GM23338 (cell line): ENCODE measurements around the gene CBFA2T2. TPM values are rescaled to one million over a fixed set of nuclear protein-coding genes. Genes with fewer than 3 reads are reported as not detected.
"Not testable (repeated sequence)": the region's sequence is repeated elsewhere in the genome, so short reads cannot be mapped to it uniquely, and the experiment has no call there.

Experiments used
- ATAC-seq: fragments of 200-7000 bp; cut with Tn5 transposase; 3 replicates; pipeline ENCODE4 v1.9.1; 2020
- DNase-seq: peaks from one replicate; pipeline ENCODE4 v3.0.0-alpha.2; 2015; ENCODE audit warnings: low spot score
- H2AFZ ChIP-seq: fragments of 200-600 bp; sonication (generic); 2 replicates; pipeline ENCODE4 v1.8.0; 2016; ENCODE audit warnings: antibody characterized with exemption, mild to moderate bottlenecking, moderate library complexity
- H3F3A ChIP-seq: fragments of 200-600 bp; sonication (generic); replicated peaks from 2 replicates; pipeline ENCODE4 v1.8.0; 2017; ENCODE audit warnings: antibody characterized with exemption, mixed run types, low read depth
- H3K27ac ChIP-seq: fragments of 200-600 bp; sonication (generic); 2 replicates; pipeline ENCODE4 v1.6.1; 2016; ENCODE audit warnings: low read depth
- H3K27me3 ChIP-seq: fragments of 200-600 bp; sonication (generic); 2 replicates; pipeline ENCODE4 v1.8.0; 2016; ENCODE audit warnings: mild to moderate bottlenecking, mixed run types, moderate library complexity; ENCODE audit not compliant: insufficient read depth
- H3K36me3 ChIP-seq: fragments of 200-600 bp; sonication (generic); 2 replicates; pipeline ENCODE4 v1.8.0; 2016; ENCODE audit warnings: mild to moderate bottlenecking; ENCODE audit not compliant: insufficient read depth
- H3K4me1 ChIP-seq: fragments of 200-600 bp; sonication (generic); 2 replicates; pipeline ENCODE4 v1.8.0; 2016; ENCODE audit warnings: mild to moderate bottlenecking, moderate library complexity; ENCODE audit not compliant: insufficient read depth
- H3K4me2 ChIP-seq: fragments of 200-600 bp; sonication (generic); 2 replicates; pipeline ENCODE4 v1.7.1; 2017; ENCODE audit warnings: mixed run types
- H3K4me3 ChIP-seq: fragments of 200-600 bp; sonication (generic); 2 replicates; pipeline ENCODE4 v1.6.1; 2016; ENCODE audit warnings: mixed run types
- H3K79me2 ChIP-seq: fragments of 200-600 bp; sonication (generic); replicated peaks from 2 replicates; pipeline ENCODE4 v1.8.0; 2017; ENCODE audit warnings: mild to moderate bottlenecking; ENCODE audit not compliant: insufficient read depth
- H3K9me2 ChIP-seq: fragments of 200-600 bp; sonication (generic); 2 replicates; pipeline ENCODE4 v1.8.0; 2017; ENCODE audit not compliant: insufficient read depth
- H4K20me1 ChIP-seq: fragments of 200-600 bp; sonication (generic); replicated peaks from 2 replicates; pipeline ENCODE4 v1.8.0; 2017; ENCODE audit warnings: mild to moderate bottlenecking; ENCODE audit not compliant: insufficient read depth
- H3K27ac Mint-ChIP-seq: 2 replicates; pipeline ENCODE4 v1.8.0; 2020; ENCODE audit warnings: inconsistent platforms, mild to moderate bottlenecking, moderate library complexity, mixed read lengths
- H3K27me3 Mint-ChIP-seq: 3 replicates; pipeline ENCODE4 v1.8.0; 2022; ENCODE audit warnings: low read depth, mild to moderate bottlenecking, moderate library complexity, mixed read lengths, inconsistent platforms; ENCODE audit not compliant: insufficient read depth, poor library complexity
- H3K36me3 Mint-ChIP-seq: 3 replicates; pipeline ENCODE4 v1.8.0; 2021; ENCODE audit warnings: low read depth, mild to moderate bottlenecking, inconsistent platforms, moderate library complexity, mixed read lengths
- H3K4me1 Mint-ChIP-seq: 3 replicates; pipeline ENCODE4 v1.8.0; 2020; ENCODE audit warnings: mild to moderate bottlenecking, inconsistent platforms, mixed read lengths
- H3K4me3 Mint-ChIP-seq: 3 replicates; pipeline ENCODE4 v1.8.0; 2021; ENCODE audit warnings: moderate library complexity, mild to moderate bottlenecking, inconsistent platforms, mixed read lengths
- H3K9me3 Mint-ChIP-seq: 3 replicates; pipeline ENCODE4 v1.8.0; 2020; ENCODE audit warnings: moderate library complexity, mild to moderate bottlenecking, inconsistent platforms, mixed read lengths
- EZH2 ChIP-seq: fragments of 200-600 bp; sonication (generic); IDR thresholded peaks from one replicate; pipeline ENCODE4 v1.8.0; 2017; ENCODE audit warnings: antibody characterized with exemption, mild to moderate bottlenecking, low read depth; ENCODE audit not compliant: unreplicated experiment
- EZH2phosphoT487 ChIP-seq: fragments of 200-600 bp; sonication (generic); IDR thresholded peaks from one replicate; pipeline ENCODE4 v1.8.1; 2018; ENCODE audit warnings: antibody characterized with exemption; ENCODE audit not compliant: unreplicated experiment
- NANOG ChIP-seq: IDR thresholded peaks from 2 replicates; pipeline ENCODE4 v1.6.1; 2016; ENCODE audit warnings: antibody characterized with exemption, borderline replicate concordance
- STAT1 ChIP-seq: IDR thresholded peaks from one replicate; pipeline ENCODE4 v1.6.1; 2016; ENCODE audit warnings: antibody characterized with exemption; ENCODE audit not compliant: unreplicated experiment
- ZNF114 ChIP-seq: fragments of 250-450 bp; sonication (Bioruptor Pico); IDR thresholded peaks from 2 replicates; pipeline ENCODE4 v1.5.0; 2020; ENCODE audit warnings: mild to moderate bottlenecking, moderate library complexity
- ZNF331 ChIP-seq: fragments of 250-450 bp; sonication (Bioruptor Pico); IDR thresholded peaks from 2 replicates; pipeline ENCODE4 v1.5.0; 2020; ENCODE audit warnings: low read depth, mild to moderate bottlenecking, moderate library complexity
- polyA plus RNA-seq: library from polyadenylated mRNA; unstranded; fragments of >200 nt; fragmentation: Nextera tagmentation; extraction: Ambion mirVana; gene quantifications from 2 replicates; pipeline ENCODE4 v1.2.1, GENCODE V29; 2016
- total RNA-seq: library from RNA; depleted of rRNA; stranded (reverse); fragments of >200 nt; shearing (Covaris generic); gene quantifications from 2 replicates; pipeline ENCODE4 v1.2.3, GENCODE V29; 2014
- TF ChIP-seq, protein P1 (sequence below): IDR thresholded peaks from one replicate; pipeline ENCODE4 v1.6.1; 2018; ENCODE audit warnings: antibody characterized with exemption; ENCODE audit not compliant: unreplicated experiment
- TF ChIP-seq, protein P2 (sequence below): IDR thresholded peaks from 2 replicates; pipeline ENCODE4 v1.6.1; 2016; ENCODE audit warnings: antibody characterized with exemption

The CBFA2T2 gene
- total and polyA plus RNA-seq, 2 experiments from 2014 or later, result 12.7 to 15.8 TPM

DNA sequence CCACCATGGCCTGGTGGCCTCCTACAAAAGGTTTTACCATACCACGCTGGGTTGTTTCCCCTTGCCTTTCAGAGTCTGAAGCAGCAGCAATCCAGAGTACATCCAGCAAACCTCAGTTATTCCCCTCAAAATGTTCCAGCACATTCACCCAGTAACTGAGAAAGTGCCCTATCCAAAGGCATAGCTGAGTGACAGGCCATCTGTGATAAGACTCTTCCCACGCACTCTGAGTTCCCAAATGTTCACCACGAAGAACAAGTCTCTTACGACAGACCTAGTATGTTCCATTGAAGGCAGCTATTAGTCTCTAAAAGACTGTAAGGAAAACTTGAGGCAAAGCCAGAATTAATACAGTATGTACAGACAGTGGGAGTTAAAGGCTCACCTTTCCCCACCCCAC is 140.6 kb downstream of the CBFA2T2 start (continued):
- TF ChIP-seq, protein P1, sequence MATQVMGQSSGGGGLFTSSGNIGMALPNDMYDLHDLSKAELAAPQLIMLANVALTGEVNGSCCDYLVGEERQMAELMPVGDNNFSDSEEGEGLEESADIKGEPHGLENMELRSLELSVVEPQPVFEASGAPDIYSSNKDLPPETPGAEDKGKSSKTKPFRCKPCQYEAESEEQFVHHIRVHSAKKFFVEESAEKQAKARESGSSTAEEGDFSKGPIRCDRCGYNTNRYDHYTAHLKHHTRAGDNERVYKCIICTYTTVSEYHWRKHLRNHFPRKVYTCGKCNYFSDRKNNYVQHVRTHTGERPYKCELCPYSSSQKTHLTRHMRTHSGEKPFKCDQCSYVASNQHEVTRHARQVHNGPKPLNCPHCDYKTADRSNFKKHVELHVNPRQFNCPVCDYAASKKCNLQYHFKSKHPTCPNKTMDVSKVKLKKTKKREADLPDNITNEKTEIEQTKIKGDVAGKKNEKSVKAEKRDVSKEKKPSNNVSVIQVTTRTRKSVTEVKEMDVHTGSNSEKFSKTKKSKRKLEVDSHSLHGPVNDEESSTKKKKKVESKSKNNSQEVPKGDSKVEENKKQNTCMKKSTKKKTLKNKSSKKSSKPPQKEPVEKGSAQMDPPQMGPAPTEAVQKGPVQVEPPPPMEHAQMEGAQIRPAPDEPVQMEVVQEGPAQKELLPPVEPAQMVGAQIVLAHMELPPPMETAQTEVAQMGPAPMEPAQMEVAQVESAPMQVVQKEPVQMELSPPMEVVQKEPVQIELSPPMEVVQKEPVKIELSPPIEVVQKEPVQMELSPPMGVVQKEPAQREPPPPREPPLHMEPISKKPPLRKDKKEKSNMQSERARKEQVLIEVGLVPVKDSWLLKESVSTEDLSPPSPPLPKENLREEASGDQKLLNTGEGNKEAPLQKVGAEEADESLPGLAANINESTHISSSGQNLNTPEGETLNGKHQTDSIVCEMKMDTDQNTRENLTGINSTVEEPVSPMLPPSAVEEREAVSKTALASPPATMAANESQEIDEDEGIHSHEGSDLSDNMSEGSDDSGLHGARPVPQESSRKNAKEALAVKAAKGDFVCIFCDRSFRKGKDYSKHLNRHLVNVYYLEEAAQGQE, result no peak
- TF ChIP-seq ZNF114 (no peak), ZNF331 (CRISPR knock-in tag) (no peak), STAT1 (no peak), EZH2 (no peak)

DNA sequence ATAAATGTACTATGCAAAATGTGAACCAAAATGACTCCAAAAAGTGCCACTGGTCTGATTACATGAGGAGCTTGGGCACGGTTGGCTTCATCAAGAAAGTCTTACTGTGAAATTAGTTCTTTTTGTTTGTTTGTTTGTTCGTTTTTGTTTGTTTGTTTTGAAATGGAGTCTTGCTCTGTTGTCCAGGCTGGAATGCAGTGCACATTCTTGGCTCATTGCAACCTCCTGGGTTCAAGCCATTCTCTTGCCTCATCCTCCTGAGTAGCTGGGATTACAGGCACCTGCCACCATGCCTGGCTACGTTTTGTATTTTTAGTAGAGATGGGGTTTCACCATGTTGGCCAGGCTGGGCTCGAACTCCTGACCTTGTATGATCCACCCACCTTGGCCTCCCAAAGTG is 142.0 kb downstream of the CBFA2T2 start:
- H4K20me1 ChIP-seq, DNase-seq, H3K27me3 Mint-ChIP-seq, H3K4me1 Mint-ChIP-seq, H3K4me3 ChIP-seq, H2AFZ ChIP-seq, H3K79me2 ChIP-seq, H3K27ac Mint-ChIP-seq, H3K9me2 ChIP-seq, H3K4me2 ChIP-seq, H3K4me1 ChIP-seq, H3K9me3 Mint-ChIP-seq, H3K36me3 ChIP-seq, H3K27me3 ChIP-seq, H3K27ac ChIP-seq, H3F3A ChIP-seq, ATAC-seq, H3K4me3 Mint-ChIP-seq: not testable (repeated sequence)
- H3K36me3 Mint-ChIP-seq, result peaks cover 15% of the 10 kb centered on the region; the same call in 1 of the 3 replicates

DNA sequence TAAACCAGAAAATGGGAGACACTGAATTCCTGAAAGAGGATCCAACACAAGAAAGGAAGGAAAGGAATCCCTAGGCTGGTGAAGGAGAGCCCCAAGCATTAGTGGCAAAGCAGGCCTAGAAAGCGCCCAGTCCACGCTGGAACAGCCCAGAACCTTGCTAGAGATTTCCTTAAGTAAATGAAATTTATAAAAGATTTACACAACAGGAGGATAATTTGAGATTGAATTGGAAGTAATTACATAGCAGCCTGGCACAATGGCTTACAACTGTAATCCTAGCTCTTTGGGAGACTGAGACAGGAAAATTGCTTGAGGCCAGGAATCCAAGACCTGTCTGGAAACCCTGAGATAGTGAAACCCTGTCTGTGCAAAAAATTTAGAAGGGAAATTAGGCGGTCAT is 145.4 kb downstream of the CBFA2T2 start:
- no peaks in the 10 kb centered on the region for H3K9me2 ChIP-seq
- H3K4me1 Mint-ChIP-seq, result no peaks in the 10 kb centered on the region
- H3K4me3 Mint-ChIP-seq, result no peak overlapping the region
- H3K79me2 ChIP-seq, result no peaks in the 10 kb centered on the region
- peaks cover 4% of the 10 kb centered on the region for H3K27me3 Mint-ChIP-seq
- no peak overlapping the region for H3K27ac Mint-ChIP-seq
- no peaks in the 10 kb centered on the region for H3F3A ChIP-seq
- no peak for ATAC-seq
- H3K4me3 ChIP-seq, result no peak overlapping the region
- DNase-seq, result no peak
- no peaks in the 10 kb centered on the region for H3K36me3 ChIP-seq
- H3K4me2 ChIP-seq, result no peak overlapping the region
- peaks cover 13% of the 10 kb centered on the region for H3K36me3 Mint-ChIP-seq
- H3K9me3 Mint-ChIP-seq, result no peaks in the 10 kb centered on the region
- TF ChIP-seq STAT1, result no peak
- TF ChIP-seq, protein P2, sequence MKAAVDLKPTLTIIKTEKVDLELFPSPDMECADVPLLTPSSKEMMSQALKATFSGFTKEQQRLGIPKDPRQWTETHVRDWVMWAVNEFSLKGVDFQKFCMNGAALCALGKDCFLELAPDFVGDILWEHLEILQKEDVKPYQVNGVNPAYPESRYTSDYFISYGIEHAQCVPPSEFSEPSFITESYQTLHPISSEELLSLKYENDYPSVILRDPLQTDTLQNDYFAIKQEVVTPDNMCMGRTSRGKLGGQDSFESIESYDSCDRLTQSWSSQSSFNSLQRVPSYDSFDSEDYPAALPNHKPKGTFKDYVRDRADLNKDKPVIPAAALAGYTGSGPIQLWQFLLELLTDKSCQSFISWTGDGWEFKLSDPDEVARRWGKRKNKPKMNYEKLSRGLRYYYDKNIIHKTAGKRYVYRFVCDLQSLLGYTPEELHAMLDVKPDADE, result no peak
- TF ChIP-seq NANOG, result no peak
- TF ChIP-seq, protein P1, result no peak
- TF ChIP-seq EZH2phosphoT487, result no peak
- no peak for TF ChIP-seq ZNF114
- H3K27ac ChIP-seq, result no peak overlapping the region
- H2AFZ ChIP-seq, result no peak overlapping the region
- H3K4me1 ChIP-seq, result no peaks in the 10 kb centered on the region
- no peaks in the 10 kb centered on the region for H4K20me1 ChIP-seq
- H3K27me3 ChIP-seq, result no peaks in the 10 kb centered on the region
